Lung (tissue), 12 donors: ENCODE measurements around the gene CSNK1G2. TPM values are rescaled to one million over a fixed set of nuclear protein-coding genes. Genes with fewer than 3 reads are reported as not detected.

Experiments used
- ATAC-seq: fragments of 200-7000 bp; cut with Tn5 transposase; one replicate; pipeline ENCODE4 v1.9.1; 2020; ENCODE audit warnings: moderate number of reproducible peaks; ENCODE audit not compliant: insufficient read depth, low FRiP score
- DNase-seq, 3 donors: peaks; one replicate each; pipeline ENCODE4 v3.0.0-alpha.2; 2013 to 2017
- H3K27ac ChIP-seq, 2 donors: one replicate each; pipeline ENCODE4 v1.5.1; 2013; ENCODE audit warnings: mild to moderate bottlenecking in 2 of 2, moderate library complexity in 2 of 2, control low read depth in 1 of 2, inconsistent platforms in 1 of 2, low read depth in 1 of 2, low read length in 1 of 2
- H3K27me3 ChIP-seq, 3 donors: one replicate each; pipeline ENCODE4 v1.5.1; 2013; ENCODE audit warnings: low read length in 2 of 3; ENCODE audit not compliant: control insufficient read depth in 3 of 3, insufficient read depth in 3 of 3
- H3K36me3 ChIP-seq, 4 donors: one replicate each; pipeline ENCODE4 v1.5.1; 2013; ENCODE audit warnings: low read length in 4 of 4, mild to moderate bottlenecking in 1 of 4, moderate library complexity in 1 of 4; ENCODE audit not compliant: control insufficient read depth in 4 of 4, insufficient read depth in 4 of 4
- H3K4me1 ChIP-seq, 5 donors: one replicate each; pipeline ENCODE4 v1.5.1; 2013; ENCODE audit warnings: low read length in 5 of 5, mild to moderate bottlenecking in 2 of 5, moderate library complexity in 1 of 5; ENCODE audit not compliant: control insufficient read depth in 5 of 5, insufficient read depth in 5 of 5
- H3K4me3 ChIP-seq: one replicate; pipeline ENCODE4 v1.5.1; 2013; ENCODE audit warnings: mild to moderate bottlenecking, control low read depth, moderate library complexity
- H3K9ac ChIP-seq, 2 donors: one replicate each; pipeline ENCODE4 v1.5.1; 2013; ENCODE audit warnings: low read length in 2 of 2, control low read depth in 1 of 2; ENCODE audit not compliant: insufficient read depth in 1 of 2
- H3K9me3 ChIP-seq, 4 donors: one replicate each; pipeline ENCODE4 v1.5.1; 2013; ENCODE audit warnings: low read length in 3 of 4, mild to moderate bottlenecking in 1 of 4, moderate library complexity in 1 of 4; ENCODE audit not compliant: control insufficient read depth in 4 of 4, insufficient read depth in 3 of 4
- WGBS, 2 donors: extraction: QIAGEN DNeasy Blood & Tissue Kit; methylation state at CpG; one replicate each; pipeline ENCODE4 v1.1.7; 2013; 5-methylcytosine and 5-hydroxymethylcytosine counted together
- polyA plus RNA-seq, 2 donors: library from polyadenylated mRNA; stranded (reverse); fragments of 200-250 nt; gene quantifications; one replicate each; pipeline ENCODE4 v1.2.1, GENCODE V29; 2013
- total RNA-seq, 2 donors: library from RNA; depleted of rRNA in 1 of 2; stranded (reverse); fragments of >200 nt in 1 of 2; gene quantifications; one replicate each; pipeline ENCODE4 v1.2.1, GENCODE V29; 2014 to 2021
- TF ChIP-seq, protein P1 (sequence below): IDR thresholded peaks from 2 replicates; pipeline ENCODE4 v1.5.1; 2012; ENCODE audit warnings: mild to moderate bottlenecking; ENCODE audit errors: control extremely low read depth, extremely low read depth
- donor health status: control.
- donor health status: control.
- donor health status: Bipolar disorder and iron deficiency.
- donor health status: healthy.
- donor health status: DM: yes; HTN: yes; CAD: no.

The CSNK1G2 gene
- total and polyA plus RNA-seq, 4 donors: 50.0 to 80.2 (median 70.8) TPM

DNA sequence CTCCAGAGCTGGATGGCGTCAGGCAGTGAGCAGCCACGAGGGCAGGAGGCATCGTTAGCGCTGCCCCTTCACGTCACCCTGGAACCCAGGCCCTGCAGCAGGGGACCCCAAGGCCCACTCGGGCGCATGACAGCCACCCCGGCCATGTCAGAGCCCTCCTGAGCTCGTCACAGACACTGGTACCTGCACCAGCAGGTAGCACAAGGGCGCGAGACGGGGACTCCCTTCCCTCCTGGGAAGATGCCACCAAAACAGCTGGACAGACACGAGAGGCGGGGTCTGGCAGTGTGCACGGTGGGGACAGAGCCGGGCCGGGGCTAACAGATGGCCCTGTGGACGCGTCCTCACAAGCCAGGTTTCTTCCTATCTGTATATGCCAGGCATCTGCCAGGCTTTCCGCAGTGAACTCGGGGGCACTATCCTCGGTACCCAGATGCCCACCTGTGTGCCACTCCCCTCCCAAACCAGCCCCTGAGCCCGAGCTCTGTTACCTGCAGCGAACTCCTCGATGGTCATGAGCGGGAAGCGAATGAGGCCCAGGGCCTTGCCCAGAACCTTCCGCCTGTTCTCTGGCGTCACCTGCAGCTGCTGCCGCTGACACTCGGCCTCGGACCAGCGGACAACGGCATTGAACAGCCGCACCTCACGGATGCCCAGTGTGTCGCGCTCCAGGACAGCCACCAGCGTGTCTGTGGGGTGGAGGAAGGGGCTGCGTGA, 48.7 kb downstream of the CSNK1G2 start:
- Histone ChIP-seq H3K27me3 (no peaks in the 10 kb centered on the region), H3K9me3 (peaks cover 0 to 3% (median 0%) of the 10 kb centered on the region in 4 donors), H3K27ac (no peak overlapping the region), H3K4me1 (no peaks in the 10 kb centered on the region), H3K4me3 (no peak overlapping the region), H3K36me3 (peaks cover 0 to 61% (median 32%) of the 10 kb centered on the region in 4 donors), H3K9ac (no peak overlapping the region)
- WGBS, 2 donors: 93 to 94% methylated on average over 40 of the region's 40 CpGs
- DNase-seq: no peak
- ATAC-seq: no peak
- TF ChIP-seq, protein P1, sequence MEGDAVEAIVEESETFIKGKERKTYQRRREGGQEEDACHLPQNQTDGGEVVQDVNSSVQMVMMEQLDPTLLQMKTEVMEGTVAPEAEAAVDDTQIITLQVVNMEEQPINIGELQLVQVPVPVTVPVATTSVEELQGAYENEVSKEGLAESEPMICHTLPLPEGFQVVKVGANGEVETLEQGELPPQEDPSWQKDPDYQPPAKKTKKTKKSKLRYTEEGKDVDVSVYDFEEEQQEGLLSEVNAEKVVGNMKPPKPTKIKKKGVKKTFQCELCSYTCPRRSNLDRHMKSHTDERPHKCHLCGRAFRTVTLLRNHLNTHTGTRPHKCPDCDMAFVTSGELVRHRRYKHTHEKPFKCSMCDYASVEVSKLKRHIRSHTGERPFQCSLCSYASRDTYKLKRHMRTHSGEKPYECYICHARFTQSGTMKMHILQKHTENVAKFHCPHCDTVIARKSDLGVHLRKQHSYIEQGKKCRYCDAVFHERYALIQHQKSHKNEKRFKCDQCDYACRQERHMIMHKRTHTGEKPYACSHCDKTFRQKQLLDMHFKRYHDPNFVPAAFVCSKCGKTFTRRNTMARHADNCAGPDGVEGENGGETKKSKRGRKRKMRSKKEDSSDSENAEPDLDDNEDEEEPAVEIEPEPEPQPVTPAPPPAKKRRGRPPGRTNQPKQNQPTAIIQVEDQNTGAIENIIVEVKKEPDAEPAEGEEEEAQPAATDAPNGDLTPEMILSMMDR: no peak

DNA sequence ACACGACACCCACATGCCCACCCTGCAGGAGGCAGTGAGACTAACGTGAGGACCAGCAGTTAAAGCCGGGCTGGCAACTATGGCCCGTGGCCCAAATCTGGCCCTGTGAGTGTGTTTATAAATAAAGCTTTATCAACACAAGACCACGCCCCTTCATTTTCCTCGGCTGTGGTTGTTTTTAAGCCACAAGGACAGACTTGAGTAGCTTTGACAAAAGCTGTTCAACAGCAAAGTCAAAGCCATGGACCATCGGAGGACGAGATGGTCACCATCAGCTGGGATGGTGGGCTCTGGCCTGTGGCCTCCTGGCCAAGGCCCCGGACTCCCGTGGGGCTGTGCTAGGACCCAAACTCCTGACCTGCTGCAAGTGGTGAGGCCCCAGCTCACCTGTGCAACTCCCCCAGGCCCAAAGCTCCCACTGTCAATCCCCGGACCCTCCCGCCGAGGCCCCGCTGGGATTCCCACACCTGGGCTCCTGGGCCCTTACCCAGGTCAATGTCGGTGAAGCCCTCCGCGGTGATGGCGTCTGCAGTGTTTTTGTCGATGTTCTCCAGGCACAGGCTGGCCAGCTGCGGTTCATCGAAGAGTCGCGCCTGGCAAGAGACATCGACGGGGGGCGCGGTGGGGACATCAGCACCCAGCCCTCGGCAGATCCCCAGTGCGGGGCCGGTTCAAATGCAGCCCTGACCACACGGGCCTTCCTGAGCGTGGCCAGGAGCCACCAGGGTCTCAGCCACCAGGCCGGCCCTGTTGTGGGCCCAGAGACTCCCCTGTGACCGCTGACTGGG, 49.5 kb downstream of the CSNK1G2 start:
- H3K9me3 ChIP-seq: peaks cover 0 to 3% (median 0%) of the 10 kb centered on the region in 4 donors
- H3K27ac ChIP-seq: no peak overlapping the region
- ATAC-seq (no peak), DNase-seq (no peak)
- no peaks in the 10 kb centered on the region for H3K4me1 ChIP-seq
- H3K4me3 ChIP-seq: no peak overlapping the region
- no peaks in the 10 kb centered on the region for H3K27me3 ChIP-seq
- TF ChIP-seq, protein P1: no peak
- H3K9ac ChIP-seq: no peak overlapping the region
- WGBS, 2 donors: 96% methylated on average over 34 of the region's 34 CpGs
- H3K36me3 ChIP-seq: peaks cover 0 to 54% (median 28%) of the 10 kb centered on the region in 4 donors

DNA sequence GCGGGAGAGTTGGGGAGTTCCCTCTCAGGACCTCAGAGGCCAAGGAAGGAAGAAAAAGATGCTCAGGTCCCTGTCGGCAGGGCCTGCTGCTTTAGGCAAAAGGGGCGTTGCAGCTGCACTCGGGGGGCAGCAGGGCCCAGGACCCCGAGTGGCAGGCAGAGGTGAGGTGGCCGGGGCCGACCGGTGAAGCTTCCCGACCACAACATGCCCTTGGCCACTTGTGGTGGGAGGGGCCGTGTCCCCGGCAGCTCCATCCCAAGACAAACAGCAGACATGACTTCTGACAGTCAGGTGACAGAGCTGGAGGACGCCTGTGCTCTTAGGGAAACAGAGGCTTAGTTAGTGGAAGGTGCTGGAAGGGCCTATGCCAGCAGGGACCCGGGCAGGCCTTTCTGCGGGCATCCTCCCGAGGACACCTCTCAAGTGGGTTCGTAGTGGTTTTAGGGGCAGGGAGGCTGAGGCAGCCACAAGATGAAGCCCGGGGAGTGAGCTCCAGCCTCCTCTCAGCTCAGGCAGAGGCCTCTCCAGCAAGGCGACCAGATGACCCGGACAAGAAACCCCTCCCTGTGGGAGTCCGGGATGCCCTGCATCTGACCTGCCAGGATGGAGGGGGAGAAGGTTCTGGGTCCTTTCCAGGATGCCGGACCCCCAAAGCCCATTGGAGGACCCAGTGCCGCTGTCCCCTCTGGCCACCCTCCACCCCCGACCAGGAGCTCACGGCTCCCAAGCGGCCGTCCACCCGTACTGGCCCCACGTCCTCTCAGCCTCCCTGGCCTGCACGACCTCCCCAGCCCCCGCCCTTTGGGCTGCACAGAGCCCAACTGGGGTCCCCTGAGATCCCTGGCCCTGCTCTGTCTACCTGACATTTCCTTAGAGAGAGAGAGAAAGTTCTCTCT, 50.3 kb downstream of the CSNK1G2 start:
- WGBS, 2 donors: 92 to 93% methylated on average over 30 of the region's 30 CpGs
- H3K9me3 ChIP-seq: peaks cover 0 to 3% (median 0%) of the 10 kb centered on the region in 4 donors
- TF ChIP-seq, protein P1: no peak
- H3K4me3 ChIP-seq: no peak overlapping the region
- H3K9ac ChIP-seq: no peak overlapping the region
- DNase-seq (no peak), ATAC-seq (no peak)
- H3K27me3 ChIP-seq: no peaks in the 10 kb centered on the region
- H3K36me3 ChIP-seq: peaks cover 0 to 45% (median 30%) of the 10 kb centered on the region in 4 donors
- no peaks in the 10 kb centered on the region for H3K4me1 ChIP-seq
- no peak overlapping the region for H3K27ac ChIP-seq
